Smooth muscle cell (in vitro differentiated cells): ENCODE results near the gene HPS4. TPM values are rescaled to one million over a fixed set of nuclear protein-coding genes. Genes with fewer than 3 reads are reported as not detected.
"Not testable (repeated sequence)": the region's sequence is repeated elsewhere in the genome, so short reads cannot be mapped to it uniquely, and the experiment has no call there.

Experiments used
- DNase-seq: peaks from one replicate; lab custom pipeline; 2025; ENCODE audit not compliant: unreplicated experiment; lab: John Stamatoyannopoulos, UW
- H2AFZ ChIP-seq: fragments of 200-600 bp; sonication (generic); 2 replicates; pipeline ENCODE4 v1.6.0; 2016; ENCODE audit warnings: antibody characterized with exemption, low read depth, mild to moderate bottlenecking
- H3F3A ChIP-seq: fragments of 200-600 bp; sonication (generic); 2 replicates; pipeline ENCODE4 v1.6.0; 2017; ENCODE audit warnings: antibody characterized with exemption, low read depth
- H3K27ac ChIP-seq: fragments of 200-600 bp; sonication (generic); 2 replicates; pipeline ENCODE4 v1.5.1; 2016; ENCODE audit warnings: low read depth, mild to moderate bottlenecking
- H3K27me3 ChIP-seq: fragments of 200-600 bp; sonication (generic); 2 replicates; pipeline ENCODE4 v1.6.1; 2016; ENCODE audit warnings: low read depth, mild to moderate bottlenecking
- H3K36me3 ChIP-seq: fragments of 200-600 bp; sonication (generic); 2 replicates; pipeline ENCODE4 v1.5.1; 2016; ENCODE audit warnings: low read depth
- H3K4me1 ChIP-seq: fragments of 200-600 bp; sonication (generic); 2 replicates; pipeline ENCODE4 v1.5.1; 2016; ENCODE audit warnings: low read depth
- H3K4me2 ChIP-seq: fragments of 200-600 bp; sonication (generic); 2 replicates; pipeline ENCODE4 v1.6.0; 2016; ENCODE audit warnings: mild to moderate bottlenecking
- H3K4me3 ChIP-seq: fragments of 200-600 bp; sonication (generic); 2 replicates; pipeline ENCODE4 v1.5.1; 2016; ENCODE audit warnings: mild to moderate bottlenecking
- H3K79me2 ChIP-seq: fragments of 200-600 bp; sonication (generic); 2 replicates; pipeline ENCODE4 v1.6.0; 2016; ENCODE audit warnings: low read depth, mild to moderate bottlenecking
- H3K9ac ChIP-seq: fragments of 200-600 bp; sonication (generic); 2 replicates; pipeline ENCODE4 v1.6.0; 2016; ENCODE audit warnings: low read depth
- H3K9me3 ChIP-seq: fragments of 200-600 bp; sonication (generic); replicated peaks from 2 replicates; pipeline ENCODE4 v1.5.1; 2016; ENCODE audit warnings: low read depth
- H4K20me1 ChIP-seq: fragments of 200-600 bp; sonication (generic); 2 replicates; pipeline ENCODE4 v1.6.0; 2016; ENCODE audit warnings: low read depth
- WGBS: methylation state at CpG from one replicate; pipeline ENCODE4 v1.1.7; 2016; ENCODE audit warnings: low lambda C conversion rate; 5-methylcytosine and 5-hydroxymethylcytosine counted together
- polyA plus RNA-seq: library from polyadenylated mRNA; unstranded; fragments of >200 nt; fragmentation: Nextera tagmentation; extraction: Ambion mirVana; gene quantifications from 2 replicates; pipeline ENCODE4 v1.2.1, GENCODE V29; 2016
- total RNA-seq: library from RNA; depleted of rRNA; stranded (reverse); fragments of >200 nt; gene quantifications from 2 replicates; pipeline ENCODE4 v1.2.3, GENCODE V29; 2014
- TF ChIP-seq, protein P1 (sequence below): fragments of 200-600 bp; sonication (generic); IDR thresholded peaks from 2 replicates; pipeline ENCODE4 v1.5.1; 2017; ENCODE audit warnings: borderline replicate concordance, mild to moderate bottlenecking, antibody characterized with exemption; ENCODE audit not compliant: insufficient read depth, poor library complexity, severe bottlenecking

Gene HPS4
- total and polyA plus RNA-seq, 2 experiments from 2014 or later = 18.2 to 46.3 TPM

GRCh38 chr22:26410386-26410785, 73.2 kb downstream of the HPS4 start:
- Histone ChIP-seq H3K4me3 (no peak overlapping the region), H3K9me3 (no peaks in the 10 kb centered on the region), H3F3A (no peaks in the 10 kb centered on the region), H3K27ac (no peak overlapping the region), H3K9ac (no peak overlapping the region), H3K4me2 (no peak overlapping the region), H4K20me1 (no peaks in the 10 kb centered on the region), H3K27me3 (peaks cover 24% of the 10 kb centered on the region), H2AFZ (no peak overlapping the region), H3K4me1 (no peaks in the 10 kb centered on the region), H3K36me3 (no peaks in the 10 kb centered on the region), H3K79me2 (no peaks in the 10 kb centered on the region)
- TF ChIP-seq, protein P1, sequence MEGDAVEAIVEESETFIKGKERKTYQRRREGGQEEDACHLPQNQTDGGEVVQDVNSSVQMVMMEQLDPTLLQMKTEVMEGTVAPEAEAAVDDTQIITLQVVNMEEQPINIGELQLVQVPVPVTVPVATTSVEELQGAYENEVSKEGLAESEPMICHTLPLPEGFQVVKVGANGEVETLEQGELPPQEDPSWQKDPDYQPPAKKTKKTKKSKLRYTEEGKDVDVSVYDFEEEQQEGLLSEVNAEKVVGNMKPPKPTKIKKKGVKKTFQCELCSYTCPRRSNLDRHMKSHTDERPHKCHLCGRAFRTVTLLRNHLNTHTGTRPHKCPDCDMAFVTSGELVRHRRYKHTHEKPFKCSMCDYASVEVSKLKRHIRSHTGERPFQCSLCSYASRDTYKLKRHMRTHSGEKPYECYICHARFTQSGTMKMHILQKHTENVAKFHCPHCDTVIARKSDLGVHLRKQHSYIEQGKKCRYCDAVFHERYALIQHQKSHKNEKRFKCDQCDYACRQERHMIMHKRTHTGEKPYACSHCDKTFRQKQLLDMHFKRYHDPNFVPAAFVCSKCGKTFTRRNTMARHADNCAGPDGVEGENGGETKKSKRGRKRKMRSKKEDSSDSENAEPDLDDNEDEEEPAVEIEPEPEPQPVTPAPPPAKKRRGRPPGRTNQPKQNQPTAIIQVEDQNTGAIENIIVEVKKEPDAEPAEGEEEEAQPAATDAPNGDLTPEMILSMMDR = no peak
- no peak for DNase-seq
- 81% methylated on average over 5 of the region's 5 CpGs for WGBS

- WGBS = 90% methylated on average over 5 of the region's 5 CpGs
- no peak overlapping the region for H3K4me3 ChIP-seq
- no peaks in the 10 kb centered on the region for H3K4me1 ChIP-seq
- H4K20me1 ChIP-seq = no peaks in the 10 kb centered on the region
- H3K9ac ChIP-seq = no peak overlapping the region
- no peak overlapping the region for H2AFZ ChIP-seq
- H3K27me3 ChIP-seq = peaks cover 24% of the 10 kb centered on the region
- H3K36me3 ChIP-seq = no peaks in the 10 kb centered on the region
- TF ChIP-seq, protein P1 = no peak
- no peak for DNase-seq
- no peaks in the 10 kb centered on the region for H3F3A ChIP-seq
- no peaks in the 10 kb centered on the region for H3K9me3 ChIP-seq
- H3K79me2 ChIP-seq = no peaks in the 10 kb centered on the region
- H3K4me2 ChIP-seq = no peak overlapping the region
- H3K27ac ChIP-seq = no peak overlapping the region
These were observed 73.8 kb downstream of the HPS4 start for GRCh38 chr22:26409719-26410335.

GRCh38 chr22:26408562-26409220, 74.9 kb downstream of the HPS4 start:
- not testable (repeated sequence) for H3K36me3 ChIP-seq, H4K20me1 ChIP-seq, H3K27ac ChIP-seq, H2AFZ ChIP-seq, H3K4me2 ChIP-seq, H3K9ac ChIP-seq, H3K4me3 ChIP-seq, DNase-seq, H3K9me3 ChIP-seq, H3K79me2 ChIP-seq, H3F3A ChIP-seq, H3K4me1 ChIP-seq
- H3K27me3 ChIP-seq = peaks cover 24% of the 10 kb centered on the region
- 93% methylated on average over 7 of the region's 7 CpGs for WGBS

GRCh38 chr22:26406118-26406517, 77.5 kb downstream of the HPS4 start:
- TF ChIP-seq, protein P1 = no peak
- H3F3A ChIP-seq = no peaks in the 10 kb centered on the region
- H3K27ac ChIP-seq = no peak overlapping the region
- H3K4me1 ChIP-seq = peaks cover 4% of the 10 kb centered on the region
- no peaks in the 10 kb centered on the region for H3K9me3 ChIP-seq
- H3K4me3 ChIP-seq = no peak overlapping the region
- H3K4me2 ChIP-seq = no peak overlapping the region
- H3K79me2 ChIP-seq = no peaks in the 10 kb centered on the region
- no peak overlapping the region for H3K9ac ChIP-seq
- no peak overlapping the region for H2AFZ ChIP-seq
- DNase-seq = no peak
- peaks cover 10% of the 10 kb centered on the region for H3K27me3 ChIP-seq
- WGBS = 92% methylated on average over 4 of the region's 4 CpGs
- H3K36me3 ChIP-seq = no peaks in the 10 kb centered on the region
- H4K20me1 ChIP-seq = no peaks in the 10 kb centered on the region
